WTC11 (cell line): Measurements from ENCODE around the gene CPNE5. TPM values are rescaled to one million over a fixed set of nuclear protein-coding genes. Genes with fewer than 3 reads are reported as not detected.

Experiments
- ATAC-seq: fragments of 200-7000 bp; cut with Tn5 transposase; 2 replicates; pipeline ENCODE4 v1.10.0; 2021; ENCODE audit warnings: mild to moderate bottlenecking, moderate library complexity
- CTCF ChIA-PET: fragments of 300-600 bp; sonication (Branson Sonifier 250); formaldehyde crosslinking; loops from one replicate; lab custom pipeline; 2021; ENCODE audit warnings: antibody characterized with exemption; lab: Charles Lee
- POLR2A ChIA-PET: fragments of 350-600 bp; sonication (Branson Sonifier 250); formaldehyde crosslinking; loops from one replicate; lab custom pipeline; 2021; ENCODE audit warnings: antibody characterized with exemption; lab: Charles Lee
- DNase-seq: peaks from one replicate; pipeline ENCODE4 v3.0.0; 2021; ENCODE audit warnings: low spot score
- H3K27ac Mint-ChIP-seq: 2 replicates; pipeline ENCODE4 v1.8.0; 2021; ENCODE audit warnings: mixed read lengths
- H3K27me3 Mint-ChIP-seq: 2 replicates; pipeline ENCODE4 v1.8.0; 2021; ENCODE audit warnings: low read depth, mild to moderate bottlenecking, moderate library complexity, mixed read lengths
- H3K36me3 Mint-ChIP-seq: 2 replicates; pipeline ENCODE4 v1.8.0; 2021; ENCODE audit warnings: mixed read lengths
- H3K4me1 Mint-ChIP-seq: 2 replicates; pipeline ENCODE4 v1.8.0; 2022; ENCODE audit warnings: mixed read lengths
- H3K4me3 Mint-ChIP-seq: 2 replicates; pipeline ENCODE4 v1.8.0; 2021; ENCODE audit warnings: mild to moderate bottlenecking, moderate library complexity, mixed read lengths
- H3K9me3 Mint-ChIP-seq: 2 replicates; pipeline ENCODE4 v1.8.0; 2021; ENCODE audit warnings: mixed read lengths
- CBFB ChIP-seq: sonication (generic); formaldehyde crosslinking; IDR thresholded peaks from 2 replicates; pipeline ENCODE4 v1.8.1; 2022; ENCODE audit warnings: mild to moderate bottlenecking, low read depth, missing genetic modification reagents
- ELF4 ChIP-seq: sonication (generic); formaldehyde crosslinking; IDR thresholded peaks from 2 replicates; pipeline ENCODE4 v1.8.1; 2022; ENCODE audit warnings: low read depth, mild to moderate bottlenecking, moderate library complexity, missing genetic modification reagents
- EMX1 ChIP-seq: fragments of 250-450 bp; sonication (Bioruptor Pico); IDR thresholded peaks from 2 replicates; pipeline ENCODE4 v1.8.0; 2021; ENCODE audit warnings: mild to moderate bottlenecking
- GTF2I ChIP-seq: fragments of 250-450 bp; sonication (Bioruptor Pico); conservative IDR thresholded peaks from 2 replicates; pipeline ENCODE4 v1.4.0; 2021; ENCODE audit warnings: mild to moderate bottlenecking
- IRF2 ChIP-seq: sonication (generic); formaldehyde crosslinking; IDR thresholded peaks from 2 replicates; pipeline ENCODE4 v1.8.0; 2022; ENCODE audit warnings: low read depth, missing genetic modification reagents, borderline replicate concordance
- NFE2L1 ChIP-seq: sonication (generic); formaldehyde crosslinking; IDR thresholded peaks from 2 replicates; pipeline ENCODE4 v1.8.1; 2023; ENCODE audit warnings: missing genetic modification reagents
- NFYB ChIP-seq: sonication (generic); formaldehyde crosslinking; conservative IDR thresholded peaks from 2 replicates; pipeline ENCODE4 v1.8.0; 2022; ENCODE audit warnings: low read depth, missing genetic modification reagents
- ZNF121 ChIP-seq: sonication (generic); formaldehyde crosslinking; IDR thresholded peaks from 2 replicates; pipeline ENCODE4 v1.8.0; 2023; ENCODE audit warnings: missing genetic modification reagents
- ZNF232 ChIP-seq: sonication (generic); formaldehyde crosslinking; IDR thresholded peaks from 2 replicates; pipeline ENCODE4 v1.8.0; 2022; ENCODE audit warnings: mild to moderate bottlenecking, missing genetic modification reagents
- ZNF263 ChIP-seq: sonication (generic); formaldehyde crosslinking; IDR thresholded peaks from 2 replicates; pipeline ENCODE4 v1.8.1; 2022; ENCODE audit warnings: low read depth, mild to moderate bottlenecking, moderate library complexity, missing genetic modification reagents
- ZNF416 ChIP-seq: fragments of 250-450 bp; sonication (Bioruptor Pico); IDR thresholded peaks from 2 replicates; pipeline ENCODE4 v1.9.0; 2021; ENCODE audit warnings: mild to moderate bottlenecking, inconsistent platforms
- ZNF671 ChIP-seq: fragments of 250-450 bp; sonication (Bioruptor Pico); IDR thresholded peaks from 2 replicates; pipeline ENCODE4 v1.8.0; 2021; ENCODE audit warnings: mild to moderate bottlenecking
- total RNA-seq: library from RNA; stranded (reverse); gene quantifications from 3 replicates; pipeline ENCODE4 v1.2.3, GENCODE V29; 2021
- TF ChIP-seq, protein P1 (sequence below): fragments of 200-600 bp; IDR thresholded peaks from 2 replicates; pipeline ENCODE4 v1.8.0; 2022; ENCODE audit warnings: antibody characterized with exemption
- TF ChIP-seq, protein P2 (sequence below): sonication (generic); formaldehyde crosslinking; IDR thresholded peaks from 2 replicates; pipeline ENCODE4 v1.8.1; 2023; ENCODE audit warnings: mild to moderate bottlenecking, moderate library complexity, missing genetic modification reagents
- TF ChIP-seq, protein P3 (sequence below): sonication (generic); formaldehyde crosslinking; IDR thresholded peaks from 2 replicates; pipeline ENCODE4 v1.8.1; 2022; ENCODE audit warnings: mild to moderate bottlenecking, moderate library complexity, missing genetic modification reagents
- TF ChIP-seq, protein P4 (sequence below): sonication (generic); formaldehyde crosslinking; IDR thresholded peaks from 2 replicates; pipeline ENCODE4 v1.8.1; 2022; ENCODE audit warnings: mild to moderate bottlenecking, missing genetic modification reagents, moderate library complexity, borderline replicate concordance
- TF ChIP-seq, protein P5 (sequence below): sonication (generic); formaldehyde crosslinking; IDR thresholded peaks from 2 replicates; pipeline ENCODE4 v1.8.1; 2023; ENCODE audit warnings: mild to moderate bottlenecking, missing genetic modification reagents

The CPNE5 gene
- total RNA-seq, 1 experiment from 2014 or later: 0.44 TPM

DNA sequence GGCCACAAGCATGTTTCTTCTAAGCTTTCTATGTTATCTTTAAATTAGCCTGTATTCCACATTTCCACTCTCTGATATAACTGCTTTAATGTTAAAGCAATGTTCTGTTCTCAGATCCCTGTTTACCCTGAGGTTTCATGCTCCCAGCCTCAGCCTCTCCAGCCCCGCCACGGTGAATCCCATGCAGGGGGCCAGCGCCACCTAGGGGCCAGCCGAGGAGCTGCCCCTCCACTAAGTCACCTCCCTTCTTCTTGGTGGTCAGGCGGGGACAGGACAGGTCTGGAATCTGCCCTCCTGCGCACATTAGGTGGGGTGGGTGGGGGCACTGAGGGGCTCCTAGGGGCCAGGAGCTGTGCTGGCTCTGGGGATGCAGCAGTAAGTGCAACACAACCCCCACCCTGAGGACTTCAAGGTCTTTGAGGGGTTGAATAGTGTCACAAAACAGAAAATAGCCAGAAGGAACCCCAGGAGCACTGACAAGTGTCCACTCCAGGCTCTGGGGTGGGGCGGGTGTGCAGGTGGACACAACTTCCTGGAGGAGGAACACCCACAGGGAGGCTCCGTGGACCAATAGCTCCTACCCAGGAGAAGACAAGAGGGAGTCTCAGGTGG, 80.0 kb downstream of the CPNE5 start:
- DNase-seq (peak; percentile 88), ATAC-seq (peak; percentile 92)
- TF ChIP-seq CBFB (CRISPR knock-in tag): no peak
- TF ChIP-seq, protein P1, sequence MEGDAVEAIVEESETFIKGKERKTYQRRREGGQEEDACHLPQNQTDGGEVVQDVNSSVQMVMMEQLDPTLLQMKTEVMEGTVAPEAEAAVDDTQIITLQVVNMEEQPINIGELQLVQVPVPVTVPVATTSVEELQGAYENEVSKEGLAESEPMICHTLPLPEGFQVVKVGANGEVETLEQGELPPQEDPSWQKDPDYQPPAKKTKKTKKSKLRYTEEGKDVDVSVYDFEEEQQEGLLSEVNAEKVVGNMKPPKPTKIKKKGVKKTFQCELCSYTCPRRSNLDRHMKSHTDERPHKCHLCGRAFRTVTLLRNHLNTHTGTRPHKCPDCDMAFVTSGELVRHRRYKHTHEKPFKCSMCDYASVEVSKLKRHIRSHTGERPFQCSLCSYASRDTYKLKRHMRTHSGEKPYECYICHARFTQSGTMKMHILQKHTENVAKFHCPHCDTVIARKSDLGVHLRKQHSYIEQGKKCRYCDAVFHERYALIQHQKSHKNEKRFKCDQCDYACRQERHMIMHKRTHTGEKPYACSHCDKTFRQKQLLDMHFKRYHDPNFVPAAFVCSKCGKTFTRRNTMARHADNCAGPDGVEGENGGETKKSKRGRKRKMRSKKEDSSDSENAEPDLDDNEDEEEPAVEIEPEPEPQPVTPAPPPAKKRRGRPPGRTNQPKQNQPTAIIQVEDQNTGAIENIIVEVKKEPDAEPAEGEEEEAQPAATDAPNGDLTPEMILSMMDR: peak; percentile 99
- H3K27me3 Mint-ChIP-seq: no peaks in the 10 kb centered on the region
- H3K27ac Mint-ChIP-seq: 0 out of 2 replicates have a peak overlapping the region, but pooled peaks have one; percentile 5
- no peaks in the 10 kb centered on the region for H3K9me3 Mint-ChIP-seq
- H3K36me3 Mint-ChIP-seq: no peaks in the 10 kb centered on the region
- ChIA-PET POLR2A (interaction anchor here (0.6 to 0.7 kb wide), 3 partner anchors 24 to 211 kb away, joined by 3 read pairs; no protein-coding TSS in a partner anchor), CTCF (interaction anchor here (0.5 to 19.6 kb wide), 63 partner anchors 9 to 1860 kb away, joined by 3 to 454 read pairs (median 4); partner anchors contain the start of genes CDKN1A, PPIL1 and RAB44)
- H3K4me1 Mint-ChIP-seq: peaks cover 15% of the 10 kb centered on the region
- H3K4me3 Mint-ChIP-seq: no peak overlapping the region

DNA sequence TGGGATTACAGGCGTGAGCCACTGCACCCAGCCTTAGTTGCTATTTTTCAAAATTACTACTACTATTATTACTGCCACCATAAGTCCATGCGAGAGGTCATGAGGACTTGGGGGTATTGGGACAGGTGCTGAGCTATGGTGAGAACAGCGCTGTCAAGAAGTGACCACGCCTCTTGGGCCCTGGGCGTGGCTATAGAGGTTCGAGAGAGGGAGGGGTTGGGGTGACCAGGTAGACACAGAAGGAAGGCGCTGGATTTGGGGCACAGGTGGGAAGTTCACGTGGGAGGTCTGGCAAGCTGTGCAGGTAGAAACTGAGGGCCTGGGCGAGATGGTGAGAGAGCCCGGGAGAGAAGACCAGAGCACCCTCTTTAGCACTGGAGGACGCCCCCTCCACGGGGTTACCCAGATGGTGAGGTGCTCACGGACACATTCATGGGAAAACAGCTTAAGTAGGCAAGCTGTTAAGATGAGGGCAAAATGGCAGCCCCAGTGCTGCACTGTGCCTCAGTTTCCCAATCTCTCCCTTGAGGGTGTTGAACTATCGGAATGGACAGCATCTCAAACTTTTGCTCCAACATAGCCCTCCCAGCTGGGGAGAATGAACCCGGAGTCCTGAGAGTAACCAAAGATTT, 80.6 kb downstream of the CPNE5 start:
- Mint-ChIP-seq H3K27me3 (no peaks in the 10 kb centered on the region), H3K9me3 (no peaks in the 10 kb centered on the region), H3K4me1 (peaks cover 12% of the 10 kb centered on the region), H3K4me3 (peak overlapping the region; percentile 51), H3K27ac (no peak overlapping the region), H3K36me3 (no peaks in the 10 kb centered on the region)
- DNase-seq (peak; percentile 59), ATAC-seq (peak; percentile 72)
- CTCF ChIA-PET: interaction anchor here (0.5 to 19.6 kb wide), 45 partner anchors 8 to 1859 kb away, joined by 3 to 454 read pairs (median 5); partner anchors contain the start of genes CDKN1A, PPIL1 and RAB44
- TF ChIP-seq, protein P2, sequence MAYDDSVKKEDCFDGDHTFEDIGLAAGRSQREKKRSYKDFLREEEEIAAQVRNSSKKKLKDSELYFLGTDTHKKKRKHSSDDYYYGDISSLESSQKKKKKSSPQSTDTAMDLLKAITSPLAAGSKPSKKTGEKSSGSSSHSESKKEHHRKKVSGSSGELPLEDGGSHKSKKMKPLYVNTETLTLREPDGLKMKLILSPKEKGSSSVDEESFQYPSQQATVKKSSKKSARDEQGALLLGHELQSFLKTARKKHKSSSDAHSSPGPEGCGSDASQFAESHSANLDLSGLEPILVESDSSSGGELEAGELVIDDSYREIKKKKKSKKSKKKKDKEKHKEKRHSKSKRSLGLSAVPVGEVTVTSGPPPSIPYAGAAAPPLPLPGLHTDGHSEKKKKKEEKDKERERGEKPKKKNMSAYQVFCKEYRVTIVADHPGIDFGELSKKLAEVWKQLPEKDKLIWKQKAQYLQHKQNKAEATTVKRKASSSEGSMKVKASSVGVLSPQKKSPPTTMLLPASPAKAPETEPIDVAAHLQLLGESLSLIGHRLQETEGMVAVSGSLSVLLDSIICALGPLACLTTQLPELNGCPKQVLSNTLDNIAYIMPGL (CRISPR knock-in tag): no peak
- no peak for TF ChIP-seq ZNF671 (CRISPR knock-in tag)
- TF ChIP-seq NFYB (CRISPR knock-in tag): no peak
- no peak for TF ChIP-seq ZNF263 (CRISPR knock-in tag)
- no peak for TF ChIP-seq ZNF232 (CRISPR knock-in tag)
- no peak for TF ChIP-seq IRF2
- no peak for TF ChIP-seq ZNF416 (CRISPR knock-in tag)
- TF ChIP-seq, protein P3, sequence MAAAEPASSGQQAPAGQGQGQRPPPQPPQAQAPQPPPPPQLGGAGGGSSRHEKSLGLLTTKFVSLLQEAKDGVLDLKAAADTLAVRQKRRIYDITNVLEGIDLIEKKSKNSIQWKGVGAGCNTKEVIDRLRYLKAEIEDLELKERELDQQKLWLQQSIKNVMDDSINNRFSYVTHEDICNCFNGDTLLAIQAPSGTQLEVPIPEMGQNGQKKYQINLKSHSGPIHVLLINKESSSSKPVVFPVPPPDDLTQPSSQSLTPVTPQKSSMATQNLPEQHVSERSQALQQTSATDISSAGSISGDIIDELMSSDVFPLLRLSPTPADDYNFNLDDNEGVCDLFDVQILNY (CRISPR knock-in tag): no peak
- TF ChIP-seq GTF2I (CRISPR knock-in tag): no peak
- TF ChIP-seq, protein P4, sequence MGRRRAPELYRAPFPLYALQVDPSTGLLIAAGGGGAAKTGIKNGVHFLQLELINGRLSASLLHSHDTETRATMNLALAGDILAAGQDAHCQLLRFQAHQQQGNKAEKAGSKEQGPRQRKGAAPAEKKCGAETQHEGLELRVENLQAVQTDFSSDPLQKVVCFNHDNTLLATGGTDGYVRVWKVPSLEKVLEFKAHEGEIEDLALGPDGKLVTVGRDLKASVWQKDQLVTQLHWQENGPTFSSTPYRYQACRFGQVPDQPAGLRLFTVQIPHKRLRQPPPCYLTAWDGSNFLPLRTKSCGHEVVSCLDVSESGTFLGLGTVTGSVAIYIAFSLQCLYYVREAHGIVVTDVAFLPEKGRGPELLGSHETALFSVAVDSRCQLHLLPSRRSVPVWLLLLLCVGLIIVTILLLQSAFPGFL (CRISPR knock-in tag): no peak
- no peak for TF ChIP-seq NFE2L1
- no peak for TF ChIP-seq ZNF121
- TF ChIP-seq ELF4: no peak
- TF ChIP-seq EMX1 (CRISPR knock-in tag): no peak
- TF ChIP-seq, protein P5, sequence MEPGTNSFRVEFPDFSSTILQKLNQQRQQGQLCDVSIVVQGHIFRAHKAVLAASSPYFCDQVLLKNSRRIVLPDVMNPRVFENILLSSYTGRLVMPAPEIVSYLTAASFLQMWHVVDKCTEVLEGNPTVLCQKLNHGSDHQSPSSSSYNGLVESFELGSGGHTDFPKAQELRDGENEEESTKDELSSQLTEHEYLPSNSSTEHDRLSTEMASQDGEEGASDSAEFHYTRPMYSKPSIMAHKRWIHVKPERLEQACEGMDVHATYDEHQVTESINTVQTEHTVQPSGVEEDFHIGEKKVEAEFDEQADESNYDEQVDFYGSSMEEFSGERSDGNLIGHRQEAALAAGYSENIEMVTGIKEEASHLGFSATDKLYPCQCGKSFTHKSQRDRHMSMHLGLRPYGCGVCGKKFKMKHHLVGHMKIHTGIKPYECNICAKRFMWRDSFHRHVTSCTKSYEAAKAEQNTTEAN (CRISPR knock-in tag): no peak
- POLR2A ChIA-PET: interaction anchor here (0.6 to 0.7 kb wide), 2 partner anchors 23 to 30 kb away, joined by 3 read pairs; no protein-coding TSS in a partner anchor
